GM12865 (cell line): ENCODE data around the gene UBE3B.

ENCODE experiments used
- DNase-seq: peaks from one replicate; pipeline ENCODE4 v3.0.0; 2010; ENCODE audit warnings: low read depth
- H3K4me3 ChIP-seq: 2 replicates; pipeline ENCODE4 v1.5.1; 2011; ENCODE audit warnings: mild to moderate bottlenecking, low read depth, low read length, control low read depth
- TF ChIP-seq, protein P1 (sequence below): IDR thresholded peaks from 2 replicates; pipeline ENCODE4 v1.5.1; 2011; ENCODE audit warnings: low read length, control low read depth, low read depth, inconsistent platforms; ENCODE audit not compliant: insufficient read depth; ENCODE audit errors: missing control alignments

Gene UBE3B

DNA sequence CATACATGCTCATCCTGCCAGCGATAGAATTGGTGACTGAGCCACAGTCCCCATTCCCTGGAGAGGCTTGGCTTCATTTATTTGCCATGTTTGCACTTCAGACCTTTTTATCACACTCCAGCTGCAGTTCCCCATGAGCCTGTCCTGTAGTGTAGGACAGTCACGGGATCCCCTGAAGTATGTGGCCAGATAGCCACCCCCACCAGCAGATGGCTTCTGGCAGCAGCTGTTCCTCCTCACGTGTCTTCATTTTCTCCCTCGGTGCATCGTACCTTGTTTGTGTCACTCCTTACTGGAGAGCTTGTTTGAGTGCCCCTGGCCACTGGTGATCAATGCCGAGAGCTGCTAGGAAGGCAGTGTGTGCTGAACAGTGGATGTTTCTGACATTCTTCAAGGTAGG is 40.2 kb downstream of the UBE3B start:
- DNase-seq: no peak
- TF ChIP-seq, protein P1, sequence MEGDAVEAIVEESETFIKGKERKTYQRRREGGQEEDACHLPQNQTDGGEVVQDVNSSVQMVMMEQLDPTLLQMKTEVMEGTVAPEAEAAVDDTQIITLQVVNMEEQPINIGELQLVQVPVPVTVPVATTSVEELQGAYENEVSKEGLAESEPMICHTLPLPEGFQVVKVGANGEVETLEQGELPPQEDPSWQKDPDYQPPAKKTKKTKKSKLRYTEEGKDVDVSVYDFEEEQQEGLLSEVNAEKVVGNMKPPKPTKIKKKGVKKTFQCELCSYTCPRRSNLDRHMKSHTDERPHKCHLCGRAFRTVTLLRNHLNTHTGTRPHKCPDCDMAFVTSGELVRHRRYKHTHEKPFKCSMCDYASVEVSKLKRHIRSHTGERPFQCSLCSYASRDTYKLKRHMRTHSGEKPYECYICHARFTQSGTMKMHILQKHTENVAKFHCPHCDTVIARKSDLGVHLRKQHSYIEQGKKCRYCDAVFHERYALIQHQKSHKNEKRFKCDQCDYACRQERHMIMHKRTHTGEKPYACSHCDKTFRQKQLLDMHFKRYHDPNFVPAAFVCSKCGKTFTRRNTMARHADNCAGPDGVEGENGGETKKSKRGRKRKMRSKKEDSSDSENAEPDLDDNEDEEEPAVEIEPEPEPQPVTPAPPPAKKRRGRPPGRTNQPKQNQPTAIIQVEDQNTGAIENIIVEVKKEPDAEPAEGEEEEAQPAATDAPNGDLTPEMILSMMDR: no peak
- no peak overlapping the region for H3K4me3 ChIP-seq

DNA sequence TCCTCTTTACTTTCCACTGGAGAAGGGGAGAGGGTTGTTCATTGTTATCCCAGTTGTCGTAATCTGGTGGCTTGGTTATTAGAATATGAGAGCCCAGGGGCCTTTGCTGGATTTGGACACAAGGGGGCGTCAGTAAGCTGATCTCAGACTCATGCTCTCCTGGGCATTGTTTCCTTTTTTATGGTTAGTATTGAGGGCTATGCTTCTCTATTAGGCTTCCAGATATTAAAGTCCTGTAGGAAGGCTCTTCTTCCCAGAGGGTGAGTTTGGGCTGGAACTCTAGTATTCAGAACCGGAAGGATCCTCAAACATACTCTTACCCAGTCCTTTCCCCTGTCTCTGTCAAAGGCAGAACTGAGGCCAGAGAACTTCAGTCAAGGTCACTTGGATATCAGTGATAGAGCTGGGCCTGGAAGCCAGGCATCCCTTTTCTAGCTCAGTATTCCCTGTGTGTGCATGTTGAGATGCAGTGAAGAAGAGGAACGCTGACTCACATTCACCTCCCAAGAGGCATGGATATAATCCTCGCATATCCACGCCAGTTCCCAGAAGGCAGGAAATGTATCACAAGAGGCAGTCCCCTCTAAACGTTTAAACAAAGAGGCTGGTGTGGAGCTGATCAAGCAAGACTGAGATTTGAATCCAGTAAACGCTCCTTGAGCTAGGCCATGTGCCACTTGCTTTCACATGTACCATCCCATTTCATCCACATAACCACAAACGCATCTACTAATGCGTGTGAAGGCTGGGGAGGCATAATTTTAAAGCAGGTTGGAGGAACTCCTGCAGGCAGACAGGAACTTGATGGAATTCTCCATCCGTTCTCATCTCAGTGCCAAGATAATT is 41.6 kb downstream of the UBE3B start:
- TF ChIP-seq, protein P1: peak; percentile 70
- H3K4me3 ChIP-seq: no peak overlapping the region
- DNase-seq: peak; percentile 40

DNA sequence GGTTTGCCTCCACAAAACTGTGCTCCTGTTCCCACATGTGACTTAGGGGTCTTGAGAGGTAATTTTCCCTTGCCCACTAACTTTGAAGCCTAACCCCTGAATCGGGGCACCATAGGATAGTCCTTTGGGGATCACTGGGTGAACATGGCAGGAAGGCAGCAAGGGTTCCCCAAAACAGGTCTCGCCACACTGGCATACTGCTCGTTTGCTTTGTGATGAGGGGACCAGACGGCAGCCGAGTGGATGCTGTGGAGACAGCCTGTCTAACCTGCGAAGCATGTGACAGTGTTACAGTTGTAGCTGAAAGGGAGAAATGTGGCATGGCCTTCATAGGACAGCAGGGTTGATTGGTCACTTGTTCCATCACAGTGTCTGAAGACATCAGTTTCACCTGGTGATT is 42.4 kb downstream of the UBE3B start:
- TF ChIP-seq, protein P1: no peak

GRCh38 chr12:109521831-109522230 is 44.4 kb downstream of the UBE3B start:
- TF ChIP-seq, protein P1: no peak

More for the DNA sequence above, 42.4 kb downstream of the UBE3B start:
- H3K4me3 ChIP-seq: no peak overlapping the region
- no peak for DNase-seq

DNA sequence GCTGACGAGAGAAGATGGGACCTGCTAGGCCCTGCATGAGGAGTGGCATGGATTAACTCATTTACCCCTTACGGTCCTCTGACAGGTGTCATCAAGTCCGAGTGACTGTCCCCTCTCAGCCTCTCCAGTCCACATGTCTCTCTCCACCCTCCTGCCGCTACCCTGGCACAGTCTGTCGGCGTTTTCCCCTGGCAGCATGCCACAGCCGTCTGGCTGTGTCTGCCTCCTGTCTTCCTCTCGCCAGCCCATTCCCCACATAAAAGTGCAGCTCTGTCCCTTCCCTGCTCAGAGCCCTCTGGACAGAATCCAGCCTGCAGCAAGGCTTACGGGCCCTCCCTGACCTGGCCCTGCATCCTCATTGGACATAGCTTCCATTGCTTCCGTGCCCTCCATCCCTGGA is 45.6 kb downstream of the UBE3B start:
- DNase-seq: no peak
- TF ChIP-seq, protein P1: no peak
- no peak overlapping the region for H3K4me3 ChIP-seq

More at GRCh38 chr12:109521831-109522230, 44.4 kb downstream of the UBE3B start:
- DNase-seq: no peak
- no peak overlapping the region for H3K4me3 ChIP-seq

GRCh38 chr12:109523504-109523903 is 46.1 kb downstream of the UBE3B start:
- DNase-seq: no peak
- TF ChIP-seq, protein P1: no peak
- H3K4me3 ChIP-seq: no peak overlapping the region
